Vagina (tissue), 2 donors: ENCODE results near the gene LIMK1.

Experiments
- CTCF ChIP-seq, 3 experiments: fragments of 450-650 bp in 2 of 3; fragments of 200-600 bp in 1 of 3; sonication (generic) in 1 of 3; IDR thresholded peaks; one replicate each; pipeline ENCODE4 v1.5.1; 2017 to 2019; ENCODE audit warnings: antibody characterized with exemption in 3 of 3, mild to moderate bottlenecking in 2 of 3, moderate library complexity in 2 of 3
- POLR2AphosphoS5 ChIP-seq, 2 donors: sonication (generic); formaldehyde crosslinking; IDR thresholded peaks; one replicate each; pipeline ENCODE4 v1.9.0; 2017; ENCODE audit warnings: antibody characterized with exemption in 2 of 2, mild to moderate bottlenecking in 2 of 2, low read depth in 1 of 2; ENCODE audit not compliant: insufficient read depth in 1 of 2

- TF ChIP-seq CTCF (IDR thresholded peaks at IDR 0.05) (no peak), POLR2AphosphoS5 (IDR thresholded peaks at IDR 0.05; ENCODE audit: insufficient read depth in 1 of 2, low read depth in 1 of 2) (no peak)
Measured at GRCh38 chr7:74126220-74126880, 42.7 kb downstream of the LIMK1 start.
